ENCODE measurements around the gene CAMK2G. TPM values are rescaled to one million over a fixed set of nuclear protein-coding genes. Genes with fewer than 3 reads are reported as not detected.
"Not testable (repeated sequence)": the region's sequence is repeated elsewhere in the genome, so short reads cannot be mapped to it uniquely, and the experiment has no call there.

CAMK2G gene
- total RNA-seq, 3 donors from 2014 or later (not counting 1 experiment from before 2014, with no cell fraction given), result 53.6 to 73.8 (median 62.3) TPM

DNA sequence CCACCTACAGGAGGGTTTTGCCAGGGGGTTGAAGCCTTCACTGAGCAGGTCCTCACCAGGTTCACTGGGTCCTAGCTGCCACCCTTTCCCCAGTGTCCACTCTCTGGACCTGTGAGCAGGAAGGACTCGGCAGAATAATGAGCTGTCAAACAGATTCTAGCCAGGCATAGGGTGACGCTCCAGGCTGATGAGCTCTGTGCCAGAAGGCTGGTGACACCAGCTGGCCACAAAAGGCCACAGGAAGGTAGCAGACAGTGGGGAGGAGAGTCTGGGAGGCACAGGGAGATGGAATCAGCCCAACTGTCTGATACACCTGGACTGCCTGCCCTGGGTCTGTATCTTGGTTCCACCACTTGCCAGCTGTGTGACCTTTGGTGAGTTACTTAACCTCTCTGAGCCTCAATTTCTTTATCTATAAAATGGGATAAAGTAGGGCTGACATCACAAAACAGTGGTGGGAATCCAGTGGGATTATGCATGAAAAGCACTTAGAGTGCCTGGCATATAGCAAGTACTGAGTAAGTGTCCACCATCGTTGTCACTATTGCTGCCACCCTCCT lies 36.3 kb downstream of the CAMK2G start:
- H3K36me3 ChIP-seq (ENCODE audit: control insufficient read depth, insufficient read depth, low read length), result peaks cover 63% of the 10 kb centered on the region
- H3K27me3 ChIP-seq (ENCODE audit: control insufficient read depth, insufficient read depth, low read length), result no peaks in the 10 kb centered on the region
- H3K9me3 ChIP-seq (ENCODE audit: control insufficient read depth, insufficient read depth, low read length), result no peaks in the 10 kb centered on the region
- no peak overlapping the region for H3K27ac Mint-ChIP-seq
- intact Hi-C loops (cut with micrococcal nuclease), result no loop called here
- TF ChIP-seq, protein P1, sequence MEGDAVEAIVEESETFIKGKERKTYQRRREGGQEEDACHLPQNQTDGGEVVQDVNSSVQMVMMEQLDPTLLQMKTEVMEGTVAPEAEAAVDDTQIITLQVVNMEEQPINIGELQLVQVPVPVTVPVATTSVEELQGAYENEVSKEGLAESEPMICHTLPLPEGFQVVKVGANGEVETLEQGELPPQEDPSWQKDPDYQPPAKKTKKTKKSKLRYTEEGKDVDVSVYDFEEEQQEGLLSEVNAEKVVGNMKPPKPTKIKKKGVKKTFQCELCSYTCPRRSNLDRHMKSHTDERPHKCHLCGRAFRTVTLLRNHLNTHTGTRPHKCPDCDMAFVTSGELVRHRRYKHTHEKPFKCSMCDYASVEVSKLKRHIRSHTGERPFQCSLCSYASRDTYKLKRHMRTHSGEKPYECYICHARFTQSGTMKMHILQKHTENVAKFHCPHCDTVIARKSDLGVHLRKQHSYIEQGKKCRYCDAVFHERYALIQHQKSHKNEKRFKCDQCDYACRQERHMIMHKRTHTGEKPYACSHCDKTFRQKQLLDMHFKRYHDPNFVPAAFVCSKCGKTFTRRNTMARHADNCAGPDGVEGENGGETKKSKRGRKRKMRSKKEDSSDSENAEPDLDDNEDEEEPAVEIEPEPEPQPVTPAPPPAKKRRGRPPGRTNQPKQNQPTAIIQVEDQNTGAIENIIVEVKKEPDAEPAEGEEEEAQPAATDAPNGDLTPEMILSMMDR (IDR thresholded peaks at IDR 0.05), result no peak
- peaks cover 0 to 5% of the 10 kb centered on the region in 2 donors for H3K4me1 Mint-ChIP-seq
- H3K36me3 Mint-ChIP-seq, result no peaks in the 10 kb centered on the region
- no peaks in the 10 kb centered on the region for H3K27me3 Mint-ChIP-seq (ENCODE audit: low read depth in 2 of 2)
- WGBS (ENCODE audit: insufficient coverage), result 99% methylated on average over 3 of the region's 3 CpGs
- no peak for DNase-seq
- no peak overlapping the region for H3K27ac ChIP-seq (ENCODE audit: low read length)
- ATAC-seq, result no peak
- no peaks in the 10 kb centered on the region for H3K9me3 Mint-ChIP-seq
- H3K4me3 Mint-ChIP-seq, result no peak overlapping the region
- H3K4me1 ChIP-seq (ENCODE audit: control insufficient read depth, insufficient read depth, low read length), result no peaks in the 10 kb centered on the region
- H3K4me3 ChIP-seq (ENCODE audit: low read length), result no peak overlapping the region

DNA sequence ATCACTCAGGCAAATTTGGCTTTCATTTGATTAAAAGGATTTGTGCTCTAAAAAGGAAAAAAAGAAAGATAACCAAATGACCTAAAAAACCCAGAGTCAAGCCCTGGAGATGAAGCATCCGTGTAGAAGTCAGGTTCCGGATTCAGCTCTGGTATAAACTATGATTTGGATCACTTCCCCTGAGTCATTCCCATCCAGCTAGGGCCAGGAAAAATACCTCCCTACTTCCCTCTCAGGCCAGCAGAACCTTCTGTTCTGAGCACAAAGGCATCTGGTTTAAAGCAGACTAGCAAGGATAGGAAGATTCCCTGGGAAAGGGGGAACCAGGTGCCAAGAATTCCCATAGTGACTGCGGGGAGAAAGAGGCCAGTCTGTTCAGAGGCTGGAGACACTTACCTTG lies 37.3 kb downstream of the CAMK2G start:
- intact Hi-C loops (cut with micrococcal nuclease), result no loop called here
- no peaks in the 10 kb centered on the region for H3K4me1 ChIP-seq (ENCODE audit: control insufficient read depth, insufficient read depth, low read length)
- H3K27me3 Mint-ChIP-seq (ENCODE audit: low read depth in 2 of 2), result no peaks in the 10 kb centered on the region

DNA sequence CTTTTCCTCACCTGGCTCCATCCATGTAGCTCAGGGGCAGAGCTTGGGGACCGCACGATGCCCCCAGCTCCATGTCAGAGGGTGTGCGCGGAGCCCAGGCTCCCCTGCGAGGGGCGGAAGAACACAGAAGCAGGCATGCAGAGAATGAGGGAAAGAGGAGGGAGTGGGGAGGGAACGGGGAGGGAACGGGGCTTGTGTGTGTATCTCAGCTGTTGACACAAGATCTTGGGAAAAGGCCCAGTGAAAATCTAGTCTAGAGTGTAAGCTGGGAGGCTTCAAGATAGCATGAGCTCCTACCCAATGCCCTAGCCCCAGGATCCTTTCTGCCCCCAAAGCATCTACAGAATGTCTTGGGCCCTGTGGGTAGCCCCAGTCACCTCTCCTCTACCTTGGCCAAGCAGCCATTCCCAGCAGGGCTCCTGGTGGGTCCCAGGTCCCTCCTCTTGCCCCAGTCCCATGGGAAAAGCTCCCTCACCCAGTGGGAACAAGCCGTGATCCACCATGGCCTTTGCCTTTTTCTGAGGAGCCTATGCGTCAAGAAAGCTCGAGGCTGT lies 37.9 kb downstream of the CAMK2G start:
- H3K27ac ChIP-seq (ENCODE audit: low read length), result no peak overlapping the region
- H3K27ac Mint-ChIP-seq, result no peak overlapping the region
- WGBS (ENCODE audit: insufficient coverage), result 97% methylated on average over 11 of the region's 11 CpGs
- H3K4me1 ChIP-seq (ENCODE audit: control insufficient read depth, insufficient read depth, low read length), result no peaks in the 10 kb centered on the region
- DNase-seq (no peak), ATAC-seq (no peak)
- H3K9me3 Mint-ChIP-seq, result no peaks in the 10 kb centered on the region
- peaks cover 49% of the 10 kb centered on the region for H3K36me3 ChIP-seq (ENCODE audit: control insufficient read depth, insufficient read depth, low read length)
- no peak overlapping the region for H3K4me3 ChIP-seq (ENCODE audit: low read length)
- H3K9me3 ChIP-seq (ENCODE audit: control insufficient read depth, insufficient read depth, low read length), result no peaks in the 10 kb centered on the region
- H3K4me1 Mint-ChIP-seq, result peaks cover 0 to 5% of the 10 kb centered on the region in 2 donors
- H3K27me3 Mint-ChIP-seq (ENCODE audit: low read depth in 2 of 2), result no peaks in the 10 kb centered on the region
- H3K27me3 ChIP-seq (ENCODE audit: control insufficient read depth, insufficient read depth, low read length), result no peaks in the 10 kb centered on the region
- H3K36me3 Mint-ChIP-seq, result no peaks in the 10 kb centered on the region
- intact Hi-C loops (cut with micrococcal nuclease), result no loop called here
- no peak overlapping the region for H3K4me3 Mint-ChIP-seq
- TF ChIP-seq, protein P1 (IDR thresholded peaks at IDR 0.05), result no peak

More for the DNA sequence above, 37.3 kb downstream of the CAMK2G start:
- H3K9me3 ChIP-seq (ENCODE audit: control insufficient read depth, insufficient read depth, low read length), result no peaks in the 10 kb centered on the region
- no peak overlapping the region for H3K27ac Mint-ChIP-seq
- no peaks in the 10 kb centered on the region for H3K9me3 Mint-ChIP-seq
- no peaks in the 10 kb centered on the region for H3K27me3 ChIP-seq (ENCODE audit: control insufficient read depth, insufficient read depth, low read length)
- H3K4me3 Mint-ChIP-seq, result no peak overlapping the region
- ATAC-seq (no peak), DNase-seq (no peak)
- TF ChIP-seq, protein P1 (IDR thresholded peaks at IDR 0.05), result no peak
- peaks cover 0 to 5% of the 10 kb centered on the region in 2 donors for H3K4me1 Mint-ChIP-seq
- no peak overlapping the region for H3K4me3 ChIP-seq (ENCODE audit: low read length)
- 100% methylated on average over 3 of the region's 3 CpGs for WGBS (ENCODE audit: insufficient coverage)
- no peak overlapping the region for H3K27ac ChIP-seq (ENCODE audit: low read length)
- peaks cover 55% of the 10 kb centered on the region for H3K36me3 ChIP-seq (ENCODE audit: control insufficient read depth, insufficient read depth, low read length)
- no peaks in the 10 kb centered on the region for H3K36me3 Mint-ChIP-seq

- H3K4me1 ChIP-seq (ENCODE audit: control insufficient read depth, insufficient read depth, low read length); H3K27ac ChIP-seq (ENCODE audit: low read length); H3K9me3 Mint-ChIP-seq; H3K36me3 Mint-ChIP-seq; ATAC-seq; intact Hi-C loops (cut with micrococcal nuclease); H3K27me3 Mint-ChIP-seq (ENCODE audit: low read depth in 2 of 2); DNase-seq; H3K4me3 ChIP-seq (ENCODE audit: low read length); H3K4me1 Mint-ChIP-seq; H3K4me3 Mint-ChIP-seq; H3K9me3 ChIP-seq (ENCODE audit: control insufficient read depth, insufficient read depth, low read length); H3K27me3 ChIP-seq (ENCODE audit: control insufficient read depth, insufficient read depth, low read length); H3K27ac Mint-ChIP-seq: not testable (repeated sequence)
- WGBS (ENCODE audit: insufficient coverage), result 95% methylated on average over 6 of the region's 7 CpGs
- peaks cover 30% of the 10 kb centered on the region for H3K36me3 ChIP-seq (ENCODE audit: control insufficient read depth, insufficient read depth, low read length)
These were observed 45.3 kb downstream of the CAMK2G start for GRCh38 chr10:73829090-73829489.
